Activated CD4-positive, CD25-positive, alpha-beta regulatory T cell treated with anti-CD3 and anti-CD28 coated beads, Interleukin-2, amount 50 U/mL, for 72 hours (primary cell): ENCODE measurements around the gene PLEKHA5.
"Not testable (repeated sequence)": the region's sequence is repeated elsewhere in the genome, so short reads cannot be mapped to it uniquely, and the experiment has no call there.

Experiments used
- DNase-seq: peaks from one replicate; pipeline ENCODE4 v3.0.0; 2021

Gene PLEKHA5

DNA sequence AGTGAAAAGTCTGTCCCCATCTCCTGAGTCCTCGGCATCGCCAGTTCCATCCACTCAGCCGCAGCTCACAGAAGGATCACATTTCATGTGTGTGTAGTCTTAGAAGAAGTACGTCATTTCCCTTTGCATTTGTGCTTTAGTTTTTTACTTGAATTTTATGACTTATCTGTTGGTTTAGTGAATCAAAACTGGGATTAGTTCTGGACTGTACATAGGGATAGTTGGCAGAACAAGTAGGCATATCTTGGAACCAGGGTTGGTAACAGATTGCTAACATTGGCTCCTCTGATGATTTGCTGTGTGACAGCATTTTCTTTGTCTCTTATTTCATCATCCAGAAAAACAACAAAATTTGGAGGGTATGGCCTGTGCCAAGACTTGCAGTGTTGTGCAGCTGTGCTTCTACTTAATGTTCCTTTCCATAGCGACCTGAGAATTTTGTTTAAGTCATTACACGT is 240.2 kb downstream of the PLEKHA5 start:
- DNase-seq = no peak

DNA sequence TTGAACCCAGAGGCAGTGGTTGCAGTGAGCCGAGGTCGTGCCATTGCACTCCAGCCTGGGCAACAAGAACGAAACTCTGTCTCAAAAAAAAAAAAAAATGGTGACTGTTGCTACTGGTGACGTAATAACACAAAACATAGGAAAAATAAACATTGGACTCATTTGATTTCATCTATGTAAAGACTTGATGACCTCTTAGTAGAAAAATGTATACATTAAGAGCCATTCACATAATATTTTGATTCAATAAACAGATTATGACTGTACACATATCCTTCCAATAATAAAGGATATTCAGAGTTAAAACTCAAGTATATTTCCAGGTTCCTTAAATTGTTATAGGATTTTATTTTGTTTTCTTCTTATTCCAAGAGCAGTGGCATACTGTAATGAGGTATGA is 244.1 kb downstream of the PLEKHA5 start:
- no peak for DNase-seq

GRCh38 chr12:19375888-19376287 is 246.4 kb downstream of the PLEKHA5 start:
- DNase-seq = no peak

DNA sequence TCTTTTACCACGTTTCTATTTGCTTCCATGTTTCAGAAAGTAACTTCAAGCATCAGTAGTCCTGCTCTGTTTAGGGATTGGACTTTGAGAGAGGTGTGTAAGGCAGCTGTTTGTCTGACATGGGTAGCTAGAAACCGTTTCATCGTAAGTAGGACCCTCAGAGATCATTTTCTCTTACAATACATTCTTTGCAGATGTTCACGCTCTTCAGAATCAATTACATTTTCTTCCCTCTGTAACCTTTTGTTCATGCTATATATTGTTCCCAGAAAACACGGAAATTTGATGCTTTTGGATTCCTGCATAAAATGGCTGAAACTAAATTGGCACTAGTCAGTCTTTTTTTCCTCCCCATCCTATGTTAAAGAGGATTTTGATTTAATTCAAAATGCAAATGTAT is 247.2 kb downstream of the PLEKHA5 start:
- no peak for DNase-seq

GRCh38 chr12:19382111-19382526 is 252.6 kb downstream of the PLEKHA5 start:
- no peak for DNase-seq

- no peak for DNase-seq
These were observed 253.0 kb downstream of the PLEKHA5 start for GRCh38 chr12:19382563-19382962.

DNA sequence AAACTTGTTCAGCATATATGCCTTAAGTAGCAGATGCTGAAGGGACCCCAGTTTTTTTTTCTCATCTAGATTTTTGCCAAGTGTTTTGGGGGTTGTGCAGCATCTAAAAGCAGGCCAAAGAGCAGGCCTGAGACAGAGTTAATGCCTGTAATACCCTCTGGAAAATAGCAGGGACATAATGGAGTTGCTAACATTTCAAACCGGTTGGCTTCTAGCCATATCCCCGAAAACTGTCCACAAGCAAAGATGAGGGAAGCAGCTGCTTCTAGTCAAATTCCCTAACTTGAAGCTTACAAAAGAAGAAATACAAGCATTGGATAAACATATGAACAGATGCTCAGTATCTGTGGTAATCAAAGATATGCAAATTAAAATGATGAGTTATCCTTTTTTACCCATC is 257.6 kb downstream of the PLEKHA5 start:
- DNase-seq = no peak

- DNase-seq = no peak
These were observed 258.6 kb downstream of the PLEKHA5 start for GRCh38 chr12:19388131-19388549.

DNA sequence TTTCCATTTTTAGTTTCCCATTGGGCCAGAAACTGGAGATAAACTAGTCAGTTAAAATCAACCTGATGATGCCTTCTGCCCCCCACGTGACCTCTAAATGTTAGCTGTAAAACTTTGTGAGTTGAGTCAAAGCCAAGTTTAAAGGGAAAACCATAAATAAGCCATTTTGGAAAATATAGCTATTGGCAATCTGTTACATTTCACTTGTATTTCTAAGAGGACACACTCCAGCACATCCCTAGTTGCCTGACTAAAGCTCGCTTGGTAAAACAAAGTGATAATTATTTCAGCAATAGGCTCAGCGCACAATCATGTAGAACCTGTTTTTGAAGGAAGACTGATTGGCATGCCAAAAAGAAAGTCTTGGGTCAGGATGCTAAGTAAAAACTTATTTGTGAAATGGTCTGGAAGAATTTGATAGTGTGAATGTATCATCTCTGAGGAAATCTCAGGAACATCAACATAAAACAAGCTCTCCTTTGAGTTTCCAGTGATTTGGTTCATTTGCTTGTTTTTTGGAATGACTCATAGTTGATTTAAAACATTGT is 260.6 kb downstream of the PLEKHA5 start:
- DNase-seq = no peak

- DNase-seq = not testable (repeated sequence)
These were observed 263.1 kb downstream of the PLEKHA5 start for GRCh38 chr12:19392644-19393043.

DNA sequence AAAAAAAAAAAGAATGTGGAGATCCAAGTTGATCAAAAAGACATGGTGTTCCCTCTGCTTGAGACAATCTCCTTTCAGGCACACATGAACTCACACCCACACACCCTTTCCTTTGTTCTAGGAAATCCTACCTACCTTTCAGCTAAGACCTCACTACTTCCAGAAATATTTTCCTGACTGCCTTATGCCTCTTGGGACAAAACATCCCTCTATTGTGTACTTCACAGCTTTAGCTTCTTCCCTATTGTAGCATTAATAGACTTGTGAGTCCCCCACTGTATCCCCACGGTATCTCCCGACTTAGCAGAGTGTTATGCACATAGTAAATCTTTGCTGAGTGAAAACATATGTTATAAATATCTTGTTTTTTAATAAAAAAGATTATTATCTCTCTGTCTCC is 264.9 kb downstream of the PLEKHA5 start:
- no peak for DNase-seq

GRCh38 chr12:19397534-19397933 is 268.0 kb downstream of the PLEKHA5 start:
- DNase-seq = no peak

DNA sequence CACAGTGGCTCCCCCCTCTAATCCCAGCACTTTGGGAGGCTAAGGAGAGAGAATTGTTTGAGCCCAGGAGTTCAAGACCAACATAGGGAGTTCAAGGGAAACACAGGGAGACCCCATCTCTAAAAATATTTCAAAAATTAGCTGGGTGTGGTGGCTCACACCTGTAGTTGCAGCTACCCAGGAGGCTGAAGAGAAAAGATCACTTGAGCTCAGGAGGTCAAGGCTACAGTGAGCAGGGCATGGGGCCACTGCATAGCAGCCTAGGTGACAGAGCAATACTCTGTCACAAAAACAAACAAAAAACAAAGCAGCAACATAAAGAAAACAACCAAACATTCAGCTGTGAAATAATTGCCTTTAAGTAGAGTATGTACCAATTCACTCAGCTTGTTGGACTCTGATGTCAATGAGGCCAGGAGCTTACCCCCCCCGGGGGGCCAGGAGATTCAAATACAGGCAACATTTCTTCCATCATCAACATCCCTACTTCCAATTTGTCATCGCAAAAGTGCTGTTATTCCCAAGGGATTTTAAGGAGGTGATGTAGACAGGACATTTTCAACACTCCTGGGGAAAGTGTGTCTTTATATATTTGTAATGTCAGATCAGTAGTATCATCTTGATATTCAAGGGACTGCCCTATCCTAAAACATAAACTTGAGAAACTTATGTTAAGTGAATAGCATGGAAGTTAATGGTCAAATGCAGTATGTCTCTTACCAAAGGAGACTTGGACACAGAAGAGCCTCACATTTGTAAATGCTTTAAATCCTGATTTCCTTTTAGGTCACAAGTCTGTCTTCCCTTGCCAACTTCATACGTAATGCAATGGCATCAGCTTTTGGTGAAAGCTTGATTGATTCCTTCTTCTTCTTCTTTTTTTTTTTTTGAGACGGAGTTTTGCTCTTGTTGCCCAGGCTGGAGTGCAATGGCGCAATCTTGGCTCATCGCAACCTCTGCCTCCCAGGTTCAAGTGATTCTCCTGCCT is 269.1 kb downstream of the PLEKHA5 start:
- DNase-seq = no peak

GRCh38 chr12:19400649-19401285 is 271.2 kb downstream of the PLEKHA5 start:
- not testable (repeated sequence) for DNase-seq

- DNase-seq = no peak
These were observed 272.7 kb downstream of the PLEKHA5 start for GRCh38 chr12:19402211-19402610.

GRCh38 chr12:19402743-19403431 is 273.4 kb downstream of the PLEKHA5 start:
- DNase-seq = no peak

DNA sequence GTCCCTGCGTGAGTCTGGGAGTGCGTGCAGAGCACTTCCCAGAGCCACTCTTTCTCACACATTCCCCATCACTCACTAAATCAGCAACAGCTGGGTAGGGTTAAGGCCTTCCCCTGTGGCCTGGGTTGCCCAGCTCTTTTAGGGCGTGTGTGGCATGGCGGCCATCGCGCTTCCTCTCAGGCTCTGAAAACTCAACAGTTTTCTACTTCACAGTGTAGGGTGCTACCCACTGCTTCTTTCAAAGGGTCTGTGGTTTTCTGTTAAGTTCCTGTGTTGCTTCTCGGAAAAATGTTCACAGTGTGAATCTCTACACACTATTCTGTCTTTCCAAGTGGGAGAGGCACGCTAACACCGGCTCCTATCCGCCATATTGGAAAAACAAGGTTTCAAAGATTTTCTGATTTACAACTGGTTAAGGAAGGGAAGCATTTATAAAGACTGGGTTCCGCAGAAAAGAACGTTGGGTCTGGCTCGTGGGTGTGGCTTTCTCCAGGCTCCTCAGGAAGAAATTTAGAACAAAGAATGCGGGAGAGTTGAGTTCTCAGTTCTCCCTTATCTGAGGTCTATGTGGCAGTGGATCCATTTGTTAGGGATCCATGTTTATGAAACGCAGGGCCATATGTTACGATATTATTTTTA is 274.8 kb downstream of the PLEKHA5 start:
- no peak for DNase-seq

- no peak for DNase-seq
These were observed 279.8 kb downstream of the PLEKHA5 start for GRCh38 chr12:19409376-19409775.

GRCh38 chr12:19410211-19410610 is 280.7 kb downstream of the PLEKHA5 start:
- no peak for DNase-seq

DNA sequence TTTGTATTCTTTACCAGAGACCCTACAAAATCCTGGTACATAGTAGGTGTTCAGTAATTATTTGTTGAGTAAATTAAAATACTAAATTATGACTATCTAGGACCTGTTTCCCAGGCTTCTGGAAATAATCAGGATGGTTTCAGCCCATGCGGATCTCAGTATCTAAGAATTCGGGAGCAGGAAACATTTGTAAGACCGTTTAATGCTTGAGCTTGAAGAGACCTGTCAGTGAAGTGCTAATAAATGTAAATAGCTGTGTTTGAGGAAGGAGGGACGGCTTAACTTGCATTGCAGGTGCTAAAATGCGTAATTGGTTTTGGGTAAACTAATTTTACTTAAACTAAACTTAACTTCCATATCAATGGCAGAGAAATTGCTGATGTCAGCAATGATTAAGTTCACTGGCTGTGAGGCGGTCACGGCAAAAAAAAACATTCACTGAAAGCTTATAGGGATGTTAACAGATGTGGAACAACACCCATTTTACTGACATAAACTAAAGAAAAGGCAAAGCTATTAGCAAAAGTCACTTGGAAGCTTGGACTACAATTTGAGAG is 281.2 kb downstream of the PLEKHA5 start:
- DNase-seq = no peak

DNA sequence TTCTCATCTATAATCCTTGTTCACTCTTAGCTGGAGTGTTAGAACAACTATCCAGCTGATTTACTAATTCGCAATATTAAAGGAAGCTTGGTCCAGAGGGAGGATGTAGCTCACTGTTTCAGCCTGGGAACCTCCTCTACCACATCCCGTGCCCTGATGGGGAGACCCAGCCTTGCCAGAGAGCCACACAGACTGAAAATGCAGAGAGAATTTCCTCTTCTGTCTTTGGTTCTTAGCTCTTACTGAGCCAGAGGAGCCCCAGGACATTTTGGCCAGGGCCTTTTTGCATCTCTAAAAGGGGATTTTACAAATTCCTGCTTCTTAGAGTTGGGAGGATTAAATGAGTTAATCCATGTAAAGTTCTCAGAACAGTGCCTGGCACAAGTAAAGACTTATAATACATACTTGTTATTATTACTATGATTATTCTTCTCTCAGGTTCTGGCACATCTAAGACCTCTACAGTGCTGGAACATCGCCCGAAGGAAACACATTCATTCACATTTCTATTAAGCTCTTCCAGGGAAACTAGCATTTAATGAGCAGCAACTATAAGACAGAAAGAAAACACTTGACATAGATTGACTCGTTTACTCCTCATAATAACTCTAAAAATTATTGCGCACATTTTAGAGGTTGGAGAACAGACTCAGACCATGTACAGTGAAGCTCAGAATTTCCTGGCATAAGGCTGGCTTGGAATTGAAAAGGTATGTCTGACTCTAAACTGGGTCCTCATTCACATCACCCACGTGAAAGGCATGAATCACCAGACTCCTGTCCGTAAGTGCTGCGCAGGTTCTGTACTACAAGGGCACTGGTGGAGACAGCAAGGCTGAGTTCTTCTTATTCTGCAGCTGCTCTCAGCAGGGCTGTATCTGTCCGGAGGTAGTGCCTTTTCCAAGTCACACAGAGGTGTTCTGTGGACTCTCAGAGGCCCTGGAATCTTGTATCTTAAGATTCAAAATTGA is 282.0 kb downstream of the PLEKHA5 start:
- DNase-seq = no peak
